OCI-LY3 (cell line): ENCODE results near the gene UIMC1.

Experiments used
- H2AFZ ChIP-seq: fragments of 200-600, 300-600 bp; shearing (Covaris generic); 2 replicates; pipeline ENCODE4 v1.6.0; 2014; ENCODE audit warnings: antibody characterized with exemption, low read depth, low read length
- H3K27ac ChIP-seq: fragments of 200-600, 300-600 bp; sonication (generic); 2 replicates; pipeline ENCODE4 v1.5.1; 2014; ENCODE audit warnings: mild to moderate bottlenecking, low read length, moderate library complexity, mixed read lengths
- H3K27me3 ChIP-seq: fragments of 200-600, 300-600 bp; sonication (generic); 2 replicates; pipeline ENCODE4 v1.6.1; 2014; ENCODE audit warnings: low read depth, low read length, mixed read lengths
- H3K36me3 ChIP-seq: fragments of 200-600, 300-600 bp; sonication (generic); replicated peaks from 2 replicates; pipeline ENCODE3; 2014; ENCODE audit warnings: low read depth, low read length, mixed read lengths
- H3K4me1 ChIP-seq: fragments of 300-600, 200-600 bp; sonication (generic); 2 replicates; pipeline ENCODE4 v1.6.1; 2014; ENCODE audit warnings: low read length, mixed read lengths
- H3K4me2 ChIP-seq: fragments of 200-600, 300-600 bp; sonication (generic); 2 replicates; pipeline ENCODE4 v1.6.1; 2014; ENCODE audit warnings: low read length, mixed read lengths
- H3K4me3 ChIP-seq: fragments of 300-600, 200-600 bp; sonication (generic); 2 replicates; pipeline ENCODE4 v1.5.1; 2014; ENCODE audit warnings: antibody characterized with exemption, mild to moderate bottlenecking, low read length, moderate library complexity
- H3K79me2 ChIP-seq: fragments of 300-600, 200-600 bp; shearing (Covaris generic); 2 replicates; pipeline ENCODE4 v1.6.1; 2014; ENCODE audit warnings: mild to moderate bottlenecking, low read length, mixed read lengths
- H3K9ac ChIP-seq: fragments of 300-600, 200-600 bp; shearing (Covaris generic); 2 replicates; pipeline ENCODE4 v1.6.0; 2014; ENCODE audit warnings: mild to moderate bottlenecking, low read length, moderate library complexity
- H3K9me3 ChIP-seq: fragments of 200-600, 300-600 bp; shearing (Covaris generic); 2 replicates; pipeline ENCODE4 v1.6.1; 2014; ENCODE audit warnings: low read length, mixed read lengths; ENCODE audit not compliant: insufficient read depth
- H4K20me1 ChIP-seq: fragments of 200-600, 300-600 bp; sonication (generic); 2 replicates; pipeline ENCODE4 v1.6.1; 2016; ENCODE audit warnings: low read length, mixed read lengths; ENCODE audit not compliant: insufficient read depth
- CTCF ChIP-seq: fragments of 200-600, 300-600 bp; sonication (generic); IDR thresholded peaks from 2 replicates; pipeline ENCODE4 v1.5.1; 2014; ENCODE audit warnings: antibody characterized with exemption, low read length, low read depth
- EZH2phosphoT487 ChIP-seq: fragments of 200-600 bp; shearing (Covaris generic); IDR thresholded peaks from 2 replicates; pipeline ENCODE4 v1.6.1; 2018; ENCODE audit warnings: antibody characterized with exemption, mixed run types, low read depth

Gene UIMC1

GRCh38 chr5:176866707-176867310 lies 139.8 kb downstream of the UIMC1 start:
- H3K4me3 ChIP-seq = no peak overlapping the region
- H3K4me2 ChIP-seq = no peak overlapping the region
- H3K27me3 ChIP-seq = peaks cover 27% of the 10 kb centered on the region
- H3K79me2 ChIP-seq = no peaks in the 10 kb centered on the region
- TF ChIP-seq EZH2phosphoT487 (no peak), CTCF (no peak)
- no peaks in the 10 kb centered on the region for H3K36me3 ChIP-seq
- H2AFZ ChIP-seq = no peak overlapping the region
- H3K9me3 ChIP-seq = no peaks in the 10 kb centered on the region
- no peaks in the 10 kb centered on the region for H4K20me1 ChIP-seq
- H3K9ac ChIP-seq = no peak overlapping the region
- H3K27ac ChIP-seq = no peak overlapping the region
- H3K4me1 ChIP-seq = peaks cover 11% of the 10 kb centered on the region

DNA sequence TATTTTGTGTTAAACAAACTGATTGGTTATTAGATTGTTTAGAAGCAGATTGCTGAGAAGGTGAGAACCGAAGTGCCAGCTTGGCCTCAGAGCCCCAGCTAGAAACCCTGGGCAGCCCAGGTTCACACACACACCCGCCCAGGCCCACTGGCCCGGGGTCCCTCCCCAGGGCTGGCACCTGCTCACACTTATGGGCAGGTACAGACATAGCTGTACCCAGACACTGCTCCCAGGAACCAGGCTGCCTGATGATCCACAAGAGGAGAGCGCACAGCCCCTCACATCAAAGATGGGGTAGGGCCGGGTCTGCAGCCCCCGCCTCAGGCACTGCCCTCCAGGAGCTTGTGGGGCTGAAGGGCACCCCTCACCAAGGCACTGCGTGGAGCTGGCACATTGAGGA lies 140.6 kb downstream of the UIMC1 start:
- Histone ChIP-seq H3K4me3 (no peak overlapping the region), H3K27me3 (peaks cover 28% of the 10 kb centered on the region), H3K79me2 (no peaks in the 10 kb centered on the region), H3K4me1 (peaks cover 11% of the 10 kb centered on the region), H3K36me3 (no peaks in the 10 kb centered on the region), H2AFZ (no peak overlapping the region), H4K20me1 (no peaks in the 10 kb centered on the region), H3K27ac (no peak overlapping the region), H3K9ac (no peak overlapping the region), H3K4me2 (no peak overlapping the region), H3K9me3 (no peaks in the 10 kb centered on the region)
- TF ChIP-seq CTCF (no peak), EZH2phosphoT487 (no peak)

- Histone ChIP-seq H3K27me3 (peaks cover 28% of the 10 kb centered on the region), H3K79me2 (no peaks in the 10 kb centered on the region), H4K20me1 (no peaks in the 10 kb centered on the region), H3K27ac (no peak overlapping the region), H3K4me2 (no peak overlapping the region), H2AFZ (no peak overlapping the region), H3K4me1 (peaks cover 11% of the 10 kb centered on the region), H3K36me3 (no peaks in the 10 kb centered on the region), H3K4me3 (no peak overlapping the region), H3K9ac (no peak overlapping the region), H3K9me3 (no peaks in the 10 kb centered on the region)
- TF ChIP-seq EZH2phosphoT487 (no peak), CTCF (no peak)
Observed at GRCh38 chr5:176864755-176865154, 141.8 kb downstream of the UIMC1 start.

- H4K20me1 ChIP-seq = no peaks in the 10 kb centered on the region
- H3K27ac ChIP-seq = no peak overlapping the region
- peaks cover 28% of the 10 kb centered on the region for H3K27me3 ChIP-seq
- no peak overlapping the region for H3K4me3 ChIP-seq
- no peaks in the 10 kb centered on the region for H3K79me2 ChIP-seq
- no peaks in the 10 kb centered on the region for H3K36me3 ChIP-seq
- no peak for TF ChIP-seq EZH2phosphoT487
- no peak overlapping the region for H3K4me2 ChIP-seq
- H3K9me3 ChIP-seq = no peaks in the 10 kb centered on the region
- no peak overlapping the region for H3K9ac ChIP-seq
- no peak overlapping the region for H2AFZ ChIP-seq
- H3K4me1 ChIP-seq = peaks cover 11% of the 10 kb centered on the region
Observed at GRCh38 chr5:176863765-176864098, 142.8 kb downstream of the UIMC1 start.
